Activated CD4-positive, alpha-beta memory T cell treated with anti-CD3 and anti-CD28 coated beads, Interleukin-2, amount 10 ng/mL, durations not matched to agents 7 days and 5 days (primary cell): Measurements from ENCODE around the gene PRR20E. TPM values are rescaled to one million over a fixed set of nuclear protein-coding genes. Genes with fewer than 3 reads are reported as not detected.
"Not testable (repeated sequence)": the region's sequence is repeated elsewhere in the genome, so short reads cannot be mapped to it uniquely, and the experiment has no call there.

ENCODE experiments used
- CTCF ChIA-PET: fragments of 350-600 bp; sonication (Branson Sonifier 250); formaldehyde crosslinking; loops from one replicate; lab custom pipeline; 2021; ENCODE audit warnings: antibody characterized with exemption, inconsistent platforms; lab: Charles Lee
- POLR2A ChIA-PET: fragments of 350-600 bp; sonication (Branson Sonifier 250); formaldehyde crosslinking; loops from one replicate; lab custom pipeline; 2021; ENCODE audit warnings: antibody characterized with exemption; lab: Charles Lee
- DNase-seq: peaks from one replicate; pipeline ENCODE4 v3.0.0-alpha.2; 2020
- H3K27ac Mint-ChIP-seq: one replicate; pipeline ENCODE4 v1.8.0; 2021; ENCODE audit warnings: mild to moderate bottlenecking, mixed read lengths
- H3K27me3 Mint-ChIP-seq: one replicate; pipeline ENCODE4 v1.8.0; 2021; ENCODE audit warnings: mixed read lengths
- H3K36me3 Mint-ChIP-seq: one replicate; pipeline ENCODE4 v1.8.0; 2021; ENCODE audit warnings: low read depth, mixed read lengths
- H3K4me1 Mint-ChIP-seq: one replicate; pipeline ENCODE4 v1.8.0; 2021; ENCODE audit warnings: mixed read lengths
- H3K4me3 Mint-ChIP-seq: one replicate; pipeline ENCODE4 v1.8.0; 2021; ENCODE audit warnings: mild to moderate bottlenecking, mixed read lengths
- H3K9me3 Mint-ChIP-seq: one replicate; pipeline ENCODE4 v1.8.0; 2021; ENCODE audit warnings: mixed read lengths
- total RNA-seq, 2 experiments: library from RNA; stranded (reverse); gene quantifications; one replicate each; pipeline ENCODE4 v1.2.3, GENCODE V29; 2021

Gene PRR20E
- not detected for total RNA-seq

DNA sequence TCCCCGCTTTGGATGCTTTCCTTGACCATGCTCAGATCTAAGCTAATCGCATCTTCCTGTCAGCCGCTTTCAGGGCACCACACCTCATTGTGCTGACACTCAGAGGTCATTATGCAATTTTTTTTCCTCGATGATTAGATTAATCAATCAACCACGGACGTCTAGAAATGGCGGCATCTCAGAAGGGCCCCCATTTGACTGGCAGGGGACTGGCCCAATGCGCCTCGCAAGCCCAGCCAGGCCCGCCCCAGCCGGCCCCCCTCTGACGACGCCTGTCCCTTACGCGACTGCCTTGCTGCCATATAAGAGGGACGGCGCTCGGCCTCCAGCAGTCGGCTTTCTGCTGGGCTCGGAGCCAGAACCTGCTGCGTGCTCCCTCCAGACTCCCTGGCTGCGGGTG lies at the start of gene PRR20E:
Gene PRR20E, plus strand, starts transcription at position 301 of the 400 bp plus-strand sequence. CDS start 387 bp downstream, outside the sequence.
- H3K4me1 Mint-ChIP-seq, H3K4me3 Mint-ChIP-seq, H3K9me3 Mint-ChIP-seq, H3K27ac Mint-ChIP-seq, POLR2A ChIA-PET, CTCF ChIA-PET, H3K27me3 Mint-ChIP-seq, H3K36me3 Mint-ChIP-seq, DNase-seq: not testable (repeated sequence)

- ChIA-PET CTCF (no interaction called here), POLR2A (no interaction called here)
- Mint-ChIP-seq H3K27me3 (no peaks in the 10 kb centered on the region), H3K4me3 (no peak overlapping the region), H3K36me3 (no peaks in the 10 kb centered on the region), H3K4me1 (no peaks in the 10 kb centered on the region), H3K9me3 (no peaks in the 10 kb centered on the region), H3K27ac (no peak overlapping the region)
- DNase-seq = no peak
These were observed 43.3 kb upstream of the PRR20E start for GRCh38 chr13:57123681-57124080.

- H3K36me3 Mint-ChIP-seq = no peaks in the 10 kb centered on the region
- no peaks in the 10 kb centered on the region for H3K27me3 Mint-ChIP-seq
- H3K4me3 Mint-ChIP-seq = no peak overlapping the region
- no peaks in the 10 kb centered on the region for H3K4me1 Mint-ChIP-seq
- no peak for DNase-seq
- no peak overlapping the region for H3K27ac Mint-ChIP-seq
- H3K9me3 Mint-ChIP-seq = peaks cover 4% of the 10 kb centered on the region
- ChIA-PET CTCF (no interaction called here), POLR2A (no interaction called here)
These were observed 38.1 kb upstream of the PRR20E start for GRCh38 chr13:57128909-57129308.

- no peak overlapping the region for H3K27ac Mint-ChIP-seq
- no peaks in the 10 kb centered on the region for H3K27me3 Mint-ChIP-seq
- no peak overlapping the region for H3K4me3 Mint-ChIP-seq
- H3K4me1 Mint-ChIP-seq = no peaks in the 10 kb centered on the region
- DNase-seq = no peak
- H3K9me3 Mint-ChIP-seq = peaks cover 5% of the 10 kb centered on the region
- POLR2A ChIA-PET = no interaction called here
- H3K36me3 Mint-ChIP-seq = no peaks in the 10 kb centered on the region
- CTCF ChIA-PET = no interaction called here
These were observed 30.9 kb upstream of the PRR20E start for GRCh38 chr13:57136093-57136492.

- H3K4me3 Mint-ChIP-seq = no peak overlapping the region
- no peaks in the 10 kb centered on the region for H3K36me3 Mint-ChIP-seq
- DNase-seq = no peak
- H3K27ac Mint-ChIP-seq = no peak overlapping the region
- CTCF ChIA-PET = no interaction called here
- no peaks in the 10 kb centered on the region for H3K4me1 Mint-ChIP-seq
- H3K9me3 Mint-ChIP-seq = peaks cover 5% of the 10 kb centered on the region
- POLR2A ChIA-PET = no interaction called here
- H3K27me3 Mint-ChIP-seq = no peaks in the 10 kb centered on the region
These were observed 29.4 kb upstream of the PRR20E start for GRCh38 chr13:57137585-57137984.

DNA sequence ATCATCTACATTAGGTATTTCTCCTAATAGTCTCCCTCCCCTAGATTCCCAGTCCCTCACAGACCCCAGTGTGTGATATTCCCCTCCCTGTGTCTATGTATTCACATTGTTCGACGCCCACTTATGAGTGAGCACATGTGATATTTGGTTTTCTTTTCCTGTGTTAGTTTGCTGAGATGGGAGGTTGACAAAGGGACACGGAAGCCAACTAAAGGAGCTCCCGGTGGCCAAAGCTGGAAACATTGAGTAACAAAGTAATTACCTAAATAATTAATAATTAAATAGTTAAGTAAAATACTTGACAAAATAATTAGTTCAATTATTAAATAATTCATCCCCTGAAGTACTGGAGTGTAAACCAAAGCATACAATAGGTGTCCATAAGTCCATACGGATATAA lies 28.0 kb upstream of the PRR20E start:
- Mint-ChIP-seq H3K36me3 (no peaks in the 10 kb centered on the region), H3K4me3 (no peak overlapping the region), H3K9me3 (peaks cover 5% of the 10 kb centered on the region), H3K4me1 (no peaks in the 10 kb centered on the region), H3K27me3 (no peaks in the 10 kb centered on the region), H3K27ac (no peak overlapping the region)
- ChIA-PET POLR2A (no interaction called here), CTCF (no interaction called here)
- DNase-seq = no peak

DNA sequence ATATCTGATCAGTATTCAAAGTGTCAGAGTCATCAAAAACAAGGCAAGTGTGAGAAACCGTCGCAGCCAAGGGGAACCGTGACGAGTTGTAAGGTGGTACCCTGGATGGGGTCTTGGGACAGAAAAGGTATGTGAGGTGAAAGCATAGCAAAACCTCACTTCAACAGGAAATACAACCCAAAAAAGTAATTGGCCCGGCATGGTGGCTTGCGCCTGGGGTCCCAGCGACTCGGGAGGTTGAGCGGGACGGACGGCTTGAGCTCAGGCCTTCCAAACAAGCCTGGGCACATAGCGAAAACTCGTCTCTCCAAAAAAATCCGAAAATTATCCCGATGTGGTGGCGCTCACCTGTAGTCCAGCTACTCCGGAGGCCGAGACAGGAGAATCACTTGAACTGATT lies 27.2 kb upstream of the PRR20E start:
- DNase-seq, H3K9me3 Mint-ChIP-seq, H3K4me3 Mint-ChIP-seq, H3K27me3 Mint-ChIP-seq, H3K36me3 Mint-ChIP-seq, POLR2A ChIA-PET, H3K4me1 Mint-ChIP-seq, CTCF ChIA-PET, H3K27ac Mint-ChIP-seq: not testable (repeated sequence)

DNA sequence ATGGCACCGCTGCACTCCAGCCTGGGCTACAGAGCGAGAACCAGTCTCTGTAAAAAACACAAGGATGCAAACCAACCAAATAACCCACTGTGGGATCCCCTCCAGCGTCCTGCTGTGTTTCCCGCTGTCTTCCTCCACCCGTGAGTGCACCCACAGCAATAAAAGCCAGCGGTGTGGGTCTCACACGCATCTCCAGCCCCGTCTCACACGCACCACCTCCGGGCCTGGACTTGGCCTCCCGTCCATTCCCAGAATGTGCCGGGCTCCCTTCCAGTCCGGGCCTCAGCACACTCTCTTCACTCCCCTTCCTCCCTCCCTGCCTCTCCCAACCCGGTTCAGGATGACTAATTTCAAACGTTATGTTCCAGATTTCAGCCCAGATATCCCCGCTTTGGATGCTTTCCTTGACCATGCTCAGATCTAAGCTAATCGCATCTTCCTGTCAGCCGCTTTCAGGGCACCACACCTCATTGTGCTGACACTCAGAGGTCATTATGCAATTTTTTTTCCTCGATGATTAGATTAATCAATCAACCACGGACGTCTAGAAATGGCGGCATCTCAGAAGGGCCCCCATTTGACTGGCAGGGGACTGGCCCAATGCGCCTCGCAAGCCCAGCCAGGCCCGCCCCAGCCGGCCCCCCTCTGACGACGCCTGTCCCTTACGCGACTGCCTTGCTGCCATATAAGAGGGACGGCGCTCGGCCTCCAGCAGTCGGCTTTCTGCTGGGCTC lies 26.6 kb upstream of the PRR20E start, which contains the start of gene PRR20A:
Gene PRR20A, plus strand, starts transcription at position 684 of the 734 bp plus-strand sequence. CDS start 387 bp downstream, outside the sequence.
- not testable (repeated sequence) for H3K27me3 Mint-ChIP-seq

GRCh38 chr13:57147188-57147587 lies 19.8 kb upstream of the PRR20E start, which contains the start of gene PRR20B:
TSS of gene PRR20B (plus strand) at chr13:57147488. CDS start at chr13:57147875, 387 bp downstream.
- H3K27ac Mint-ChIP-seq, H3K4me3 Mint-ChIP-seq, H3K36me3 Mint-ChIP-seq, H3K9me3 Mint-ChIP-seq, DNase-seq, H3K27me3 Mint-ChIP-seq, CTCF ChIA-PET, H3K4me1 Mint-ChIP-seq, POLR2A ChIA-PET: not testable (repeated sequence)

More for the DNA sequence above, 26.6 kb upstream of the PRR20E start, which contains the start of gene PRR20A:
- DNase-seq, H3K36me3 Mint-ChIP-seq, H3K4me3 Mint-ChIP-seq, H3K9me3 Mint-ChIP-seq, H3K4me1 Mint-ChIP-seq, H3K27ac Mint-ChIP-seq, CTCF ChIA-PET, POLR2A ChIA-PET: not testable (repeated sequence)

DNA sequence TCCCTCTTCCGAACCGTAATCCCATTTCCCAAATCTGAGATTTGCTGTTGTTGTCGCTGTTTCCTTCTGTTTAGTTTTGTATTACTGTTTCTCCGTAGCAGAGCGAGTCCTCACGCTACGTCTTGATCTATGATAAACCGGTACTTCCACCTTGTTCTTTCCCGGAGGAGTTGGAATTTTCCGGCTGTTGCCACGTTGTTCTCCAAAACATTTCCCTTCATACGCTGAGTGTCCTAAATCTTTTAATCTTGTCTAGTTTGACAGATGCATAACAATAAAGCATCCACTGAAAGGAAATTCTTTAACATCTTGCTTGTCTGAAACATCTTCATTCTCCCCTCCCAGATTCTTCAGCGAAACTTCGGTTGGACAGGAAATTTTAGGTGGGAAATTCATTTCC lies 18.9 kb upstream of the PRR20E start:
- POLR2A ChIA-PET, H3K27me3 Mint-ChIP-seq, CTCF ChIA-PET, DNase-seq, H3K36me3 Mint-ChIP-seq, H3K9me3 Mint-ChIP-seq, H3K4me1 Mint-ChIP-seq, H3K4me3 Mint-ChIP-seq, H3K27ac Mint-ChIP-seq: not testable (repeated sequence)

DNA sequence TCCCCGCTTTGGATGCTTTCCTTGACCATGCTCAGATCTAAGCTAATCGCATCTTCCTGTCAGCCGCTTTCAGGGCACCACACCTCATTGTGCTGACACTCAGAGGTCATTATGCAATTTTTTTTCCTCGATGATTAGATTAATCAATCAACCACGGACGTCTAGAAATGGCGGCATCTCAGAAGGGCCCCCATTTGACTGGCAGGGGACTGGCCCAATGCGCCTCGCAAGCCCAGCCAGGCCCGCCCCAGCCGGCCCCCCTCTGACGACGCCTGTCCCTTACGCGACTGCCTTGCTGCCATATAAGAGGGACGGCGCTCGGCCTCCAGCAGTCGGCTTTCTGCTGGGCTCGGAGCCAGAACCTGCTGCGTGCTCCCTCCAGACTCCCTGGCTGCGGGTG lies 13.2 kb upstream of the PRR20E start, which contains the start of gene PRR20C:
Gene PRR20C, plus strand, starts transcription at position 301 of the 400 bp plus-strand sequence. CDS start 387 bp downstream, outside the sequence.
- H3K4me3 Mint-ChIP-seq, H3K27ac Mint-ChIP-seq, H3K9me3 Mint-ChIP-seq, H3K27me3 Mint-ChIP-seq, CTCF ChIA-PET, POLR2A ChIA-PET, H3K4me1 Mint-ChIP-seq, DNase-seq, H3K36me3 Mint-ChIP-seq: not testable (repeated sequence)

DNA sequence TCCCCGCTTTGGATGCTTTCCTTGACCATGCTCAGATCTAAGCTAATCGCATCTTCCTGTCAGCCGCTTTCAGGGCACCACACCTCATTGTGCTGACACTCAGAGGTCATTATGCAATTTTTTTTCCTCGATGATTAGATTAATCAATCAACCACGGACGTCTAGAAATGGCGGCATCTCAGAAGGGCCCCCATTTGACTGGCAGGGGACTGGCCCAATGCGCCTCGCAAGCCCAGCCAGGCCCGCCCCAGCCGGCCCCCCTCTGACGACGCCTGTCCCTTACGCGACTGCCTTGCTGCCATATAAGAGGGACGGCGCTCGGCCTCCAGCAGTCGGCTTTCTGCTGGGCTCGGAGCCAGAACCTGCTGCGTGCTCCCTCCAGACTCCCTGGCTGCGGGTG lies 6.7 kb upstream of the PRR20E start, which contains the start of gene PRR20D:
Gene PRR20D, plus strand, starts transcription at position 301 of the 400 bp plus-strand sequence. CDS start 387 bp downstream, outside the sequence.
- H3K36me3 Mint-ChIP-seq, POLR2A ChIA-PET, H3K27me3 Mint-ChIP-seq, H3K4me3 Mint-ChIP-seq, DNase-seq, H3K9me3 Mint-ChIP-seq, H3K4me1 Mint-ChIP-seq, CTCF ChIA-PET, H3K27ac Mint-ChIP-seq: not testable (repeated sequence)

DNA sequence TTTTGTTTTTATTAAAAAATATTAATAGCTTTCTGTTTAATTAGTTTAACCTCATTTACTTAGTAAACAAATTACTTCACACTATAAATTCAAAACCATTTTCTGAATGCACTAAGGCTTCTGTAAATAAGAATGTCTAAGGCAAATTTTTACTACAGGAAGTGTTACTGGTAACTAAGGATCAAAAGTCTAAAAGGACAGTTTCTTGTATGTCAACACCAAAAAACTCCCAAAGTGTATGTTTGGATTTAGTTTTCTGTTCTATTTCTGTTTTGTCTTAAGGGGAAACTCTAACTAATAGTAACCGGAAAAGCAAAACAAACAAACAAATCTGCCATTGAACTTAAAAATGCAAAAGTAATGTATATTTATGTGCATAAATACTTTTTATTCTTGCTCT lies 24.7 kb downstream of the PRR20E start:
- ChIA-PET CTCF (no interaction called here), POLR2A (no interaction called here)
- H3K36me3 Mint-ChIP-seq = no peaks in the 10 kb centered on the region
- no peaks in the 10 kb centered on the region for H3K4me1 Mint-ChIP-seq
- no peak overlapping the region for H3K4me3 Mint-ChIP-seq
- DNase-seq = no peak
- H3K27ac Mint-ChIP-seq = no peak overlapping the region
- H3K9me3 Mint-ChIP-seq = no peaks in the 10 kb centered on the region
- no peaks in the 10 kb centered on the region for H3K27me3 Mint-ChIP-seq

DNA sequence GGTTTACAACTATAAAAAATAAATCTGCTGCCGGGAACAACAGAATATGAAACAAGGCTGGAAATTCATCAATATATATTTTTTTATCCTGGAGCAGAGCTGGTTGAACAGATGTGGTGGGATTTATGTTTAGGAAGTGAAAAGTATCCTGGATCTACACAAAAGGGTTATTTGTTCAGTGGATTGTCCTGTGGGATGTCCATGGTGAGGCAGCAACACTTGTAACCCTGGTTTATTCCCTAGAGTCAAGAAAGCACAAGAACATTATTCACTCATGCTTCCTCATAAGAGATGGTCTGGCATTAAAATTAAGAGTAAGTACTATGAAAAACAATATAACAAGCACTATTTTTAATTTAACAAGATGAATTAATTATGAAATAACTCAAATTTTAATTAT lies 46.0 kb downstream of the PRR20E start:
- no peaks in the 10 kb centered on the region for H3K27me3 Mint-ChIP-seq
- H3K36me3 Mint-ChIP-seq = no peaks in the 10 kb centered on the region
- ChIA-PET POLR2A (no interaction called here), CTCF (no interaction called here)
- no peaks in the 10 kb centered on the region for H3K9me3 Mint-ChIP-seq
- no peak overlapping the region for H3K27ac Mint-ChIP-seq
- no peak for DNase-seq
- no peak overlapping the region for H3K4me3 Mint-ChIP-seq
- H3K4me1 Mint-ChIP-seq = no peaks in the 10 kb centered on the region
